Measurements from ENCODE around the gene CHST15. TPM values are rescaled to one million over a fixed set of nuclear protein-coding genes. Genes with fewer than 3 reads are reported as not detected.

CHST15 gene
- total and polyA plus RNA-seq, 4 donors, result 5.4 to 45.3 (median 36.7) TPM

GRCh38 chr10:124012583-124012982 is 80.8 kb downstream of the CHST15 start:
- Histone ChIP-seq H3K9me3 (ENCODE audit: control insufficient read depth in 4 of 4, insufficient read depth in 3 of 4, low read length in 3 of 4) (peaks cover 0 to 3% (median 1%) of the 10 kb centered on the region in 4 donors), H3K27ac (ENCODE audit: low read depth in 1 of 2, low read length in 1 of 2) (no peak overlapping the region), H3K9ac (ENCODE audit: insufficient read depth in 1 of 2, low read length in 2 of 2) (no peak overlapping the region), H3K4me1 (ENCODE audit: control insufficient read depth in 5 of 5, insufficient read depth in 5 of 5, low read length in 5 of 5) (no peaks in the 10 kb centered on the region), H3K27me3 (ENCODE audit: control insufficient read depth in 3 of 3, insufficient read depth in 3 of 3, low read length in 2 of 3) (no peaks in the 10 kb centered on the region), H3K4me3 (no peak overlapping the region), H3K36me3 (ENCODE audit: control insufficient read depth in 4 of 4, insufficient read depth in 4 of 4, low read length in 4 of 4) (peaks cover 0 to 33% (median 0%) of the 10 kb centered on the region in 4 donors)
- ATAC-seq (ENCODE audit: insufficient read depth, low FRiP score), result no peak
- 93 to 100% methylated on average over 3 of the region's 3 CpGs for WGBS, 2 donors
- no peak for TF ChIP-seq CTCF (IDR thresholded peaks at IDR 0.05; ENCODE audit: control extremely low read depth, extremely low read depth)
- no peak for DNase-seq

GRCh38 chr10:124012066-124012465 is 81.3 kb downstream of the CHST15 start:
- Histone ChIP-seq H3K27me3 (ENCODE audit: control insufficient read depth in 3 of 3, insufficient read depth in 3 of 3, low read length in 2 of 3) (no peaks in the 10 kb centered on the region), H3K36me3 (ENCODE audit: control insufficient read depth in 4 of 4, insufficient read depth in 4 of 4, low read length in 4 of 4) (peaks cover 0 to 35% (median 0%) of the 10 kb centered on the region in 4 donors), H3K9ac (ENCODE audit: insufficient read depth in 1 of 2, low read length in 2 of 2) (no peak overlapping the region), H3K27ac (ENCODE audit: low read depth in 1 of 2, low read length in 1 of 2) (no peak overlapping the region), H3K4me1 (ENCODE audit: control insufficient read depth in 5 of 5, insufficient read depth in 5 of 5, low read length in 5 of 5) (no peaks in the 10 kb centered on the region), H3K9me3 (ENCODE audit: control insufficient read depth in 4 of 4, insufficient read depth in 3 of 4, low read length in 3 of 4) (peaks cover 0 to 3% (median 1%) of the 10 kb centered on the region in 4 donors), H3K4me3 (no peak overlapping the region)
- ATAC-seq (ENCODE audit: insufficient read depth, low FRiP score), result no peak
- 96 to 99% methylated on average over 5 of the region's 5 CpGs for WGBS, 2 donors
- DNase-seq, result no peak
- TF ChIP-seq CTCF (IDR thresholded peaks at IDR 0.05; ENCODE audit: control extremely low read depth, extremely low read depth), result no peak

- DNase-seq (no peak), ATAC-seq (ENCODE audit: insufficient read depth, low FRiP score) (no peak)
- Histone ChIP-seq H3K27me3 (ENCODE audit: control insufficient read depth in 3 of 3, insufficient read depth in 3 of 3, low read length in 2 of 3) (no peaks in the 10 kb centered on the region), H3K4me3 (no peak overlapping the region), H3K36me3 (ENCODE audit: control insufficient read depth in 4 of 4, insufficient read depth in 4 of 4, low read length in 4 of 4) (peaks cover 0 to 37% (median 0%) of the 10 kb centered on the region in 4 donors), H3K27ac (ENCODE audit: low read depth in 1 of 2, low read length in 1 of 2) (no peak overlapping the region), H3K9ac (ENCODE audit: insufficient read depth in 1 of 2, low read length in 2 of 2) (no peak overlapping the region), H3K9me3 (ENCODE audit: control insufficient read depth in 4 of 4, insufficient read depth in 3 of 4, low read length in 3 of 4) (peaks cover 0 to 3% (median 1%) of the 10 kb centered on the region in 4 donors), H3K4me1 (ENCODE audit: control insufficient read depth in 5 of 5, insufficient read depth in 5 of 5, low read length in 5 of 5) (no peaks in the 10 kb centered on the region)
- WGBS, 2 donors, result 92 to 96% methylated on average over 11 of the region's 11 CpGs
- no peak for TF ChIP-seq CTCF (IDR thresholded peaks at IDR 0.05; ENCODE audit: control extremely low read depth, extremely low read depth)
These were observed 81.9 kb downstream of the CHST15 start for GRCh38 chr10:124011464-124011863.

- 89 to 90% methylated on average over 22 of the region's 22 CpGs for WGBS, 2 donors
- H3K27me3 ChIP-seq (ENCODE audit: control insufficient read depth in 3 of 3, insufficient read depth in 3 of 3, low read length in 2 of 3), result no peaks in the 10 kb centered on the region
- no peak overlapping the region for H3K9ac ChIP-seq (ENCODE audit: insufficient read depth in 1 of 2, low read length in 2 of 2)
- DNase-seq, result no peak
- ATAC-seq (ENCODE audit: insufficient read depth, low FRiP score), result no peak
- H3K9me3 ChIP-seq (ENCODE audit: control insufficient read depth in 4 of 4, insufficient read depth in 3 of 4, low read length in 3 of 4), result peaks cover 0 to 3% (median 1%) of the 10 kb centered on the region in 4 donors
- no peak overlapping the region for H3K27ac ChIP-seq (ENCODE audit: low read depth in 1 of 2, low read length in 1 of 2)
- H3K4me3 ChIP-seq, result no peak overlapping the region
- TF ChIP-seq CTCF (IDR thresholded peaks at IDR 0.05; ENCODE audit: control extremely low read depth, extremely low read depth), result no peak
- peaks cover 0 to 4% (median 0%) of the 10 kb centered on the region in 5 donors for H3K4me1 ChIP-seq (ENCODE audit: control insufficient read depth in 5 of 5, insufficient read depth in 5 of 5, low read length in 5 of 5)
- peaks cover 0 to 37% (median 0%) of the 10 kb centered on the region in 4 donors for H3K36me3 ChIP-seq (ENCODE audit: control insufficient read depth in 4 of 4, insufficient read depth in 4 of 4, low read length in 4 of 4)
These were observed 82.8 kb downstream of the CHST15 start for GRCh38 chr10:124010563-124011131.
